Measurements from ENCODE around the gene COL4A4.
"Not testable (repeated sequence)": the region's sequence is repeated elsewhere in the genome, so short reads cannot be mapped to it uniquely, and the experiment has no call there.

COL4A4 gene

DNA sequence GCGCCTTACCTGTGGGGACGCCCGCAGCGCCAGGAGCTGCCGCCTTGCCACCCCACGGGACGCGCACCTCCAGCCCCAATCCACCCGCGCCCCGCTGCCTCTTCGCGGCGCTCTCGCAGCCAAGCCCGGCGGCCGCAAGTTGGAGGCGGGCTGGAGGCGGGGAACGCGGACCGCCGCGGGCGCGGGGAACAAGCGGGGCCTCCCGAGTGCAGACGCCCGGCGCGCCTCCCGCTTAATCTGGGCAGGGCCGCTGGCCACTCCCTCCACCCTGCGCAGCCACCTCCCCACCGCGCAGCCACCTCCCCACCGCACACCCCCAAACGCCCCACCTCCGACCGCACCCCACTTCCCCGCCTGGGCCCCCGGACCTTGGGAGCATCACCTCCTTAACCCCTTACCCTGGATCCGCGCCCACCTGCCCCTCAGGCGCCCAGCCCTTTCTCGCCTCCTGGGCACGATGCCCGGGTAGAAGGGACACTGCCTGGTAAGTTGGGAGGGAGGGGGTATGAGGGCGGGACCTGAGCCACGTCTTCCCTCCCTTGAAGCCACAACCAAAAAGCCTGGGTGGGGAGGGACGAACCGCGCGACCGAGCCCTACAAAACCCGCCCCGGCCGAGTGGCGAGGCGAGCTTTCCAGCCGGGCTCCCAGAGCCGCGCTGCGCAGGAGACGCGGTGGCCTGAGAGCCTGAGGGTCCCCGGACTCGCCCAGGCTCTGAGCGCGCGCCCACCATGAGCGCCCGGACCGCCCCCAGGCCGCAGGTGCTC is at the start of gene COL4A4, which contains the start of gene COL4A3:
TSS of gene COL4A4 (minus strand) at position 208 of the 765 bp plus-strand sequence. CDS start 16,722 bp downstream, outside the sequence.
TSS of gene COL4A3 (plus strand) at position 627 of the 765 bp plus-strand sequence. CDS start at position 730, 103 bp downstream.
- no peak for DNase-seq

DNA sequence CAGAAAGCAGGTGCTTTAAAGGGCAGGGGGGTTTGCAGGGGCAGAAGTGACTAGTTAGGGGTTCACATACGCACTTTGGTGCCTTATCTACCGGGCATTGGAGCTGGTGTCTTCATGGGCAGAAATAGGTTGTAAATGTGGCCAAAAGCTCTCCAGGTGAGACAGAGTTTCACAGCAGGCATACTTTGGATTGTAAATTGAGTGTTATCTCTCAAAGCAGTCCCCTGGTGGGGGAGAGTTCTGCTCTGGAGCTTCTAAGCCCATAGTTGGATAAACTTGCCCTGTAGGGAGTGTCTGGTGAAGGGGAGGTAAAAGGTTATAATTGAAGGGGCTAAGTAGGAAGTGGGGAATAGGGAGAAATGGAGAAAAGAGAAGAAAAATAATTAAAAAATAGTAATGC is 43.6 kb upstream of the COL4A4 start:
- no peak for DNase-seq

DNA sequence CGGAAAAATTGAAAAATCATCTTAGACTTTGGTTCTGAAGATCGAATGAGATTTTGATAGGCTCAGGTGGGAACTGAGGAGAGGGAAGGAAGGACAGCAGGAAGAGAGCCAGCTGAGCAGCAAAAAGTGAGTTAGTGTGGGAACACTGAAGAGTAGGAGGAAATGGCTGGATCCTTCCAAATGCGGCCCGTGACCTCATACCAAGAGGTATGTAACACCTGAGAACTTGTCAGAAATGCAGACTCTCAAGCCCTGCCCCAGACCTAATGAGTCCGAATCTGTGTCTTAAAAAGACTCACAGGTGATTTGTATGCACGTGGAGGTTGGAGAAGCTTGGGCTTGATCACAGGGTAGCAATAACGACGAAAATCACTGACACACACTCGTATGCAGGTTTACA is 42.4 kb upstream of the COL4A4 start:
- no peak for DNase-seq

DNA sequence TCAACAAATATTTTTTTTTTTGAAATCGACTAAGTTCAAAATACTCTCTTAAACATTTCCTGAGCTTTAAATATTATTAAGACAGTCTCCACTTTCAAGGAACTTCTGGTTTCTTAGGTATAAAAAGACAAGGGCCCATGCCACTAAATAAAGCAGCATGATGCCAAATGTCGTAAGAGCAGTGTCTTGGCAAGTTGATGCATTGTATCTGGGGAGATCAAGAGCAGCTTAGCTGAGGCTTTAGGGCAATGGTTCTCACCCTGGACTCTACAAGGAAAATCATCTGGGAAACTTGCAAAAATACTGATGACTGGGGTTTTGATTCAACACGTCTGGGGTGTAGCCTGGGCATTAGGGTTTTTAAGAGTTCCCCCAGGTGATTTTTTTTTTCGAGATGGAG is 41.7 kb upstream of the COL4A4 start:
- DNase-seq: no peak

DNA sequence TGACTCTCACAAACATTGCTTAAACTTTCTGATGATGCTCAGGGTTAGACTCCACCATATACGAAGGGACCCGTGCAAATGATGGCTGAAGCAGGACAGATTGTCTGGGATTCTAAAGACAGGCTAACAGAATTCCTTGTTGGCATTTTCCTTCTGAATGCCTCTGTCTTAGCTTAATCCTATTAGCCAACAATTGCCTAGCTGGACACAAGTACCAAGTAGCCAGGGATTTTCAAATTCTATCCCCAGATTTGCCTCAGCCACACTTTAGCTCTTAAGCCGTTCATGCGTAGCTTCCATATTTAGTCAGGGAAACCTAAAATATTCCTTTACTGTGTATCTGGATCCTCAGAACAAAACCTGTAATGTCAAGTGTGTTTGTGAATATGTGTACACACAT is 40.4 kb upstream of the COL4A4 start:
- DNase-seq: no peak

DNA sequence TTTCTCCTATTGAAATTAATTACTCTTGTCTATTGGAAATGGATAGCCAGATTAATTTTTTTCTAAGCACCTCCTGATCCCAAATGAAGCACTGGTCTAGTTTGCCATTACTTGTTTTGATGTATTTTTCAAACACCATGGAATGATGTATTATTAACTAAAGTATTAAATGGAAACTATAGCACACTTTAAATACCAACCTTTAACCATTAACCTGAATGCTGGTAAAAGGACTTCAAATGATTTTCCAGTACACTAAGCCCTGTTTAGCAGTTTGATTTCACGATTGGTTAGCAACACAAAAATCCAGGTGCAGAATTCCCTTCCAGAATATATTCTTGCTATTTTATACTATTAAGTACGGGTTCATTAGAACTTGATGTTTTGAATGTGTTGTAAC is 37.8 kb upstream of the COL4A4 start:
- DNase-seq: no peak

DNA sequence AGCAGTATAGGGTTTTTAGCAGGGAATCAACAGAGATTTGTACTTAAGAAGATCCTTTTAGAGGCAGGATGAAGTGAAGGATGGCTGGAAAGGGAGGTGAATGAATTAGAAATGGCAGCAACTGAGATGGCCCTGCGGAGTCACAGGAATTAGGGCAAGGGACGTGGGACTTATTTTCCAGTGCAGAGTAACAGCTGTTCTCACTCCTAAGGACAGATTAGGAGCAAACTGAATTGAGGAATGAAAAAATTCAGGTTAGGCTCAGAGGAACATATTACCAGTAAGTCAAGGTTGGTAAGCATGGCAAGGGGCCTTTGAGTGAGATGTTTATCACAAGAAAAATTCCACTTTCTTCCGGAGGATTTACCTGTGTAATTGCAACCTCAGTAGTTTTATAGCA is 34.9 kb upstream of the COL4A4 start:
- DNase-seq: no peak

DNA sequence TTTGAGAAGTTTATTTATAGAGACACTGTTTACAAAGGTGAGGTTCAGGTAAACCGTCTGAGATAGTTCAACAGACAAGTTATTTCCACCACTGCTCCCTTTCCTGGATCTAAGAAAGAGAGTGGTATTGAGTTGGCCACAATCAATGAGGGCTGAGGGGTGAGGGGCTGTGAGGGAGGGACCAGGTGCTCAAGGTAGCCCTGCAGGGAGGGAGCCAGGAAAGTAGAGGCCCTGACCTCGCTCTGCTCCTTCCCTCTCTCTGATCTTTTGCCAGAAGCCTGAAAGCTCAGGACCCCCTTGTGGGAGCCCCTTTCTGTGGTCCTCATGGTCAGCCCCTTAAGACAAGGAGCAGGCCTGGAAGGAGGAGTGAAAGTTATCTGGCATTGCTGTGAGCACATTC is 30.2 kb upstream of the COL4A4 start:
- no peak for DNase-seq

DNA sequence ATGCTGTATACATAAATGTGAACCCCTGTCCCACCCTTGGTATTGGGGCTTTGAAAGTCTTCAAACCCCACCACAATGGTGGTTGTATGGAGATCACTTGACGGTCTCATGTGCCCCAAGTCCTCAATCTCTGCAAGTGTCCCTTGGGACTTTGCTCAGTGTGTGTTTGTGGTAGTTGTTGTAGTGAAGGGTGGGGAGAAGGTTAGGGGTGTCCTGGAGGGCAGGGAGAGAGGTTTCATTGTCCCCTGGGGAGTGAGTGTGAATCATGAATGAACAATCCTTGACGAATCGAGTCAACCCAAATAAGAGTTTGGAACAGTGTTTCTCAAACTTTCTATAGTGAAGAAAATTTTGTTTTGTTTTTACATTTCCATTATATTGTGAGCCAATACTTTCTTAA is 28.5 kb upstream of the COL4A4 start:
- DNase-seq: no peak

DNA sequence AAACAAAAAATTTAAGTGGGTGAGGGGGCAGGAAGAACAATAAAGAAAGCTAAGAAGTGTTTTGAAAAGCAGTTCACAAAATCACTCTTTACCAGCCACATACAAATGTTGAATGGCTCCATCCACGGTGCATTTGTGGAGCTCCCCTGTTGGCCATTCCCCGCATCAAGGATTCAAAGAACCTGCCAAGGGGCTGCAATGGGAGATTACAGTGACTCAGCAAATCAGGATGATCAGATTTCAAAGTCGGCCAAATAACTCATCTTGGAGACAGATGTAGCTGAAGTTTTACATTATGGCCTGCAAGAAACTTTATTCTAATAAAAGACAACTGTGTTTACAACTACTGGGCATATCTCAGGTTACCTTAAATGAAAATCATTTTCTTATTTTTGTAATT is 27.4 kb upstream of the COL4A4 start:
- no peak for DNase-seq

DNA sequence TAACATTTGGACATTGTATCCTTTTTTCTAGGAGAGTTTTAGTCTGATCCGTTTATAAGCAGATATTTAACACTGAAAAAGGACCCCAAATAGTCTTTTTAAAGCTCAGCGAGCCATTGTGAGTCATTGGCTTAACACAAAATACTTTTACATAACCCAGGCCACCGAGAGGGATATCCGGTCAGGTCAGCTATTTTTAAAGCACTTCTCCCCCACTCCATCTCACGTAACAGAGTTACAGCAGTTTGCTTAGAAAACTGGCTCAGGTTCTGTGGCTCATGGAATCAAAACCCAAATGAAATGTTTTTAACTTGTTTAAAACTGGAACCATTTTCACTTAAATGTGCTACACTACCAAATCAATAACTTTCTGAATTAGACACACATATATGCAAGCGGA is 24.3 kb upstream of the COL4A4 start:
- no peak for DNase-seq

DNA sequence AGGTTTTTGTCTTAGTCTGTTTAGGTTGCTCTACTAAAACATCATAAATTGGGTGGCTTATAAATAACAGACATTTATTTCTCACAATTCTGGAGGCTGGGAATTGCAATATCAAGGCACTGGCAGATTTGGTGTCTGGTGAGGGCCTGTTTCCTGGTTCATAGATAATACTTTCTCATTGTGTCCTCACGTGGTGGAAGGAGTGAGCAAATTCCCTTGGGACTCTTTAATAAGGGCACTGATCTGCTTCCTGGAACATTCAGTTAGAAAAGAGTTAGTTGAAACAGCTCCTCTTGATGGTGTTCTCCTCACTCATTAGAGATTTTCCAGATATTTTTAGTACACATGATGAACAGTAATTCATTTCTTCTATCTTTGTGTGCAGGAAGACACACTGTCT is 22.7 kb upstream of the COL4A4 start:
- no peak for DNase-seq

DNA sequence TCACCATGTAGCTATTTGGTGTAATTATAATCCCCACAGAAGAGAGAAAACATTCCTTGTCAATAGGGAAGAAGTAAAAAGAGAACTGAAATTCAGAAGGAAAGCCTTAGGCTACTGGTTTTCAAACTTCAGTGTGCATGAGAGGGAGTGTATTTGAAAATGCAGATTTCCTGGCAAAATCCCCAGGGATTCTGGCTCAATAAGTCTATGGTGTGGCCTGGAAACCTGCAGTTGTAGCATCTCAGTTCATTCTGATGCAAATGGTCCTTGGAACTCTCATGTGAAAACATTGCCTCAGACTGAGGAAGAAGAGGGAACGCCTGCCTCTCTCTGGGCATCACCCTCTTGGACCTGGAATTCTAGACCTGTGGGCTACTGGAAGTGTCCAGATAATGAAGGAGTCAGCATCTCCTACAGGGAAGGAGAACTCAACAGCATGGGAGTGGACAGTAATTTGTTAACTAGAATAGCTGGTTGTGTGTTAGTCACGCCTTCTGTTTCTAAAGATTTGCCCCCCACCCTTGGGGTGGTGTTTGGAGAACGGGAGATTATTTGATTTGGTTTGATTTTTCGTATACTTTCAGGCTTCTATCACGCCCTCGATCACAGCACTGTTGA is 21.7 kb upstream of the COL4A4 start:
- no peak for DNase-seq

DNA sequence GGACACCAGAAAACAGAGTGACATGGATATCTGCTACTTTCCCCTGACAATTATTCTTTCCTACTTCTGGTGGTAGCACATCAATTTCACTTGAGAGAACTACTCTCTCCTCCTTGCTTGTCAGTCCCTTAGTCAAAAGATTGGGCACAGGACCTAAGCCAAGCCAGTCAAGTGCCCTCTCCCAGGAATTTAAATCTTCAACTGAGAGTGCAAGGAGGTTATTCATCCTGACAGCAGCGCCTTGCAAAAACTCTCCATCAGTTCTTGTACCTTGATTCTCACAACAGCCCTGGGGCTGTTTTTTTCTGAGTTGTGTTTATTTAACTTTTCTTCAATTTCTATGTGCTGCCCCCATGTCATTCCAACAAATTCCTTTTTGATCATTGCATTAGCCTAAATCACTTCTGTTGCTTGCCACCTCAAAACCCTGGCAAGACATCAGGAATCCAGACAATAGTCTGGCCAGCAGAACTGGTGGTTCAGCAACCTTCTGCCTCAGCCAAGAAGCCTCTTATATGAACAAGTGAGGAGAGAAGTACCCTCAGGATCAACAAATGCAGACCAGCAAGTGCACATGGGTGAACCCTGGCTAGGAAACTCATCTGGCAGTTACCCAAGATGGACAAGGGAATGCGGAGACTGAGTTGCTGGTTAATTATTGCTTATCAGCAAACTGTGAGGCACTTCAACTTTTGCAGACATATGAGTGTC is 19.8 kb upstream of the COL4A4 start:
- DNase-seq: no peak

DNA sequence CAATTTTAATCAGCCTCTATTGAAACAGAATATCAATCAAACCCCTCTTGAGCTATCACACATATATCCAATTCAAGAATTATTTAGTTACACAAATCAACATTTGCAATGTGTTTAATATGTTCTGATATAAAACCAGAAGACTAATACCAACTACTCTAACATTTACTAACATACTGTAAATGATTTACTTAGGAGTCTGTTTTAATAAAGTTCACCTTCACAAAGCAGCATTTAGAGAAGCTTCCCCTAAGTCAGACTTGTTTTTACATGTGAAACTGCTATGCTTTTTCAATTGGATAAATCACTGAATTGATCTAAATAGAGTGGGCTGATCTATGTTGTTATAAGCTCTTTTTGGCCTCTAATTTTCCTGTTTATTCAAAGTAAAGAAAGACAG is 18.8 kb upstream of the COL4A4 start:
- DNase-seq: no peak

DNA sequence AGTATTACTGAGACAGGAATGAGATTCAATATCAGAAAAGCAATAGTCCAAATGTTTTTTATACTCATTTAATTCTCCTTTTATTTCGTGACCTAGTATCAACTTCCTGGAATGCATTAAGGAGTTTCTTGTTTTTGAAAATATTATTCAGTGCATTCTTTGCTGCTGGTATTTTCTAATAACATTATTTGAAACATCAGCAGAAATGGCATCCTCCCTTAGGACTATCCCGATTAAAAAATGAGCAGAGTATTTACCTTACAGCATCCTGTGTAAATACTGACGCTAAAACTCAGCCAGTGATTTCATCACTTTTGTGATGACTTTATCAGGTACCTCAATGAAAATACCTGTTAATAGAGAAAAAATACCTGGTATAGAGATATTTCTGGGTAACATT is 16.8 kb upstream of the COL4A4 start:
- no peak for DNase-seq

DNA sequence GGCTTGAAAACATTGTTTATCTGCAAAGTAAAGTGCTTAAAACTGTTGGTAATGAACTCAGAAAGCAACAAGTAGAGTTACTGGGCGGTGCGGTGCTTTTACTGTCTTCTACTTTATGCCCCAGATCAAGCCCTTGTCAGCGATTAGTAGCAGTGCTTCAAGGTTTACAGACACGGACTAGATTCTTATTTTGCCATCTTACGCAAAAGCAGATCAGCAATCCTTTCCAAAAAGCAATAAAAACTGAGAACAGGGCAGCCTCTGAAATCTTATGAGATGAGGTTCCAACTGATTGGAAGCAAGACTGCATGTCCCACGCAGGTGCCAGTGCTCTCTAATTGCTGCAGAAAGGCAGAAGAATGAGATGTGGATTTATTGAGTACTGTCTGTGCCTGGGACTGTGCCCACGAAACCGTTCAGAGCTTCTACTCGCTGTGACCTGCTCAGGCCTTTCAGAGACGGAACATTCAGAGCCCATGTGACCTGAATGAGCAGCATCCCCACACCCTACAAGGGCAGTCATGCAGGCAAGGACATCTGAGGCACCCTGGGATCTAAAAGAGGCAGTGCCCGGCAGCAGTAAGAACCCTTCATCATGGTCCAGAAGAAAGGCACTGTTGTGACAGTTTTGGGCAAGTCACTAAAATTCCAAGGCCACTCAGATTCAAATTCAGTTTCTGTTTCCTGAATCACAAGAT is 16.1 kb upstream of the COL4A4 start:
- no peak for DNase-seq

DNA sequence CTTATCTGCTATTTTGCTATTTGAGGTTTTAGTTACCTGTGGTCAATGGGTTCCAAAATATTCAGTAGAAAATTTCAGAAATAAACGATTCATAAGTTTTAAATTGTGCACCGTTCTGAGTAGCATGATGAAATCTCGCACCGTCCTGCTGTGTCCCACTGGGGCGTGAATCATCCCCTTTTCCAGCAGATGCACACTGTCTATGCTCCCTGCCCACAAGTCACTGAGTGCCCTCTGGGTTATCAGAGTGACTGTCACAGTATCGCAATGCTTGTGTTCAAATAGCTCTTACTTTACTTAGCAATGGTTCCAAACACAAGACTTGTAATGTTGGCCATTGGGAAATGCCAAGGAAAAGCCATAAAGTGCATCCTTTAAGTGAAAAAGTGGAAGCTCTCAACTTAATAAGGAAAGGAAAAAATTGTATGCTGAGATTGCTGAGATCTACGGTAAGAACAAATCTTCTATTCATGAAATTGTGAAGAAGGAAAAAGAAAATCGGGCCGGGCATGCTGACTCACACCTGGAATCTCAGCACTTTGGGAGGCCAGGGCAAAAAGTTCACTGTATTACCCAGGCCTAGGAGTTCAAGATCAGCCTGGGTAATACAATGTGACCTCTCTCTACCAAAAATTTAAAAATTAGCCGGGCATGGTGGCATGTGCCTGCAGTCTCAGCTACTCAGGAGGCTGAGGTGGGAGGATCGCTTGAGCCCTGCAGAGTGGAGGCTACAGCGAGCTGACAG is 13.8 kb upstream of the COL4A4 start:
- no peak for DNase-seq

DNA sequence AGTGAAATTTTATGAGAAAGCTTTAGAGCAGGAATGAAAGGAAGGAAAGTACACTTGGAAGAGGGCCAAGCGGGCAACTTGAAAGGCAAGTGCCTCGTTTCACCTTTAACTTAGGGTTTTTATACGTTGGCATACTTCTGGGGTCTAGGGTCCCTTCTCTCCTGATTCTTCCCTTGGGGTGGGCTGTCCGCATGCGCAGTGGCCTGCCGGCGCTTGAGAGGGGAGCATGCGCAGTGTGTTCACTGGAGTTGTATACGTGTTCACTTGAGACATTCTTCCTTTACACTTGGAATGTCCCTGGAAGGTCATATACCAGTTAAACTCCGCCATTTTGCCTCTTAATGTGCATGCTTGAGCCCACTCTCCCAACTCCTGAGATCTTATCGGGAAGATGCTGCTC is 7.8 kb upstream of the COL4A4 start:
- not testable (repeated sequence) for DNase-seq

DNA sequence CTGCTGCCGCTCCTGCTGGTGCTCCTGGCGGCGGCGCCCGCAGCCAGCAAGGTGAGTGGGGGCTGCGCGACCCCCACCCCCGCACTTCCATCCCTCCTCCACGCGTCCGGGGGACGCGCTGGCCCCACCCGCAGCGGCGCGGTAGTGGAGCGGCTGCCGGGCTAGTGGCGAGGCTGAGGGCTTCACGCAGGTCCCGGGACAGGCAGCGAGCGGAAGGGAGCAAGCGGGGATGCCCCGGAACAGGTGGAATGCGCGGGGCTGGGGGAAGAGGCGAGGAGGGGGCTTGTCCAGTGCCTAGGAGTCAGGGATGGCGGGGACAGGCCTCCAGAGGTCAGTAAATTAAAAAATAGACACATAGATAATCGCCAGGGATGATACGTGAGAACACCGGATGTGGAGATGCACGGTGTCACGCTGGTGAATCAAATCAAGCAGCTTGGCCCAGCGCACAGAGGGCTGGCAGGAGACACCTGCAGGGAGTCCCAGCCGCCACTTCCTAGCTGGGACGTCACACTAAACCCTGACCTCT is 822 bp upstream of the COL4A4 start:
- no peak for DNase-seq

DNA sequence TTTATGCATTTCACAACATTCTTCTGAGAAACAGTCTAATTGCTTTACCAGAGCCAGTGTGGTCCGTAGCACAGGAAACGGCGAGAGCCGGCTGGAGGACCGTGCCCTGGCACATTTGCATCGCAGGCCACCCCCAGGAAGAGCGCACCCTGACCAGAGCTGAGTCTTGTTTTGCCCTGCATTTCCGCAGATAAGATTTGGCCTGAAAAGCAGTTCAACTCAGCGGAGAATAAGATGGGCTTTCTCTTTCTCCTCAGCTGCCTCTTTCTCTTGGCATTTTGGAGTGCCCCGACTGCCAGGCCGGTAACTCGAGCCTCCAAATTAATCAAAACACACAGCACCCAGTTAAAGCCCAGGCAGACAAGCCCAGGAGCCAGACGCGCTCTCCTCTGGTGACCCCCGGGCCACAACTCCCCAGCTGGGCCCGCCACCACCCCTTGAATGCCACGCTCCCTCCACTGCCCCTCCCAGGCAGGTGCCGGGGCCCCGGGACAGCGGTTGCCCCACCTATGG is 464 bp downstream of the COL4A4 start:
- DNase-seq: no peak

DNA sequence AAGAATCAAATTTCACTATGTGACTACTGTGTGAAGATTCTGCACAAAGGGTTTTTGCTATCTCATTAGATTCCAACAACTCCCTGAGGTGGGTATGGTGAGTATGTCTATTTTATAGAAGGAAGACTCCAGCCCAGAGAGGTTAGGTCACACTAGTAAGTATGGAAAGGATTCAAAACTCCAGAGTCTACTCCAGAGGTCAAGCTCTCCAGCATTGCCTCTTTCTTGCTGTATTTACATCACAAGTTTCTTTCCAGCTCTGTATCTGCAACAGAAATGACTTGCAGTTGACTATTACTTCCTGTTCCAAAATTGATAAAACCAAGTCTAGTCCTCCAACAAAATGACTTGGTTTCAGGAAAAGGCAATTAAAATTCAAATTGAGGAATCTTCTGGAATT is 2.1 kb downstream of the COL4A4 start:
- no peak for DNase-seq

Measured in AML-193 (cell line).